ENCODE data around the gene SIK3.

SIK3 gene

GRCh38 chr11:116955949-116956348 is 142.3 kb downstream of the SIK3 start:
- DNase-seq: no peak

DNA sequence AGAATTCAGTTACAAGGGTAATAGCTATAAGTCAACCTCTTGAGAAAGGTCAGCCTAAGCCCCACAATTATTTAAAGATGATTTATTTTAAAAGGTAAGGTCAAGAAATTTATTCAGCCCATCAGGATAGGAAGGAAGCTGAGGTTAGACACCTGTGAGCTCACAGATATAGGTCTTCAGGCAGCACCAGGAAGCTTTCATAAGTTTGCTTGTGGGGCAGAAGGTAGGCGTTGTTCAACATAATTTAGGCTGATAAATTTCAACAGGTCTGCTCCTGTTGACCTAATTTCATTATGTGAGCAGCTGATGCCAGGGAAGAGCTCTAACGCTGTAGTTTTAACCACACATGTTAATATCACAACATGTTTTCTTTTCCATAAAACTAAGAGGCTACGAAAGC is 142.7 kb downstream of the SIK3 start:
- DNase-seq: no peak

- DNase-seq: no peak
Measured at GRCh38 chr11:116953530-116954285, 144.5 kb downstream of the SIK3 start.

GRCh38 chr11:116951762-116952161 is 146.5 kb downstream of the SIK3 start:
- DNase-seq: no peak

DNA sequence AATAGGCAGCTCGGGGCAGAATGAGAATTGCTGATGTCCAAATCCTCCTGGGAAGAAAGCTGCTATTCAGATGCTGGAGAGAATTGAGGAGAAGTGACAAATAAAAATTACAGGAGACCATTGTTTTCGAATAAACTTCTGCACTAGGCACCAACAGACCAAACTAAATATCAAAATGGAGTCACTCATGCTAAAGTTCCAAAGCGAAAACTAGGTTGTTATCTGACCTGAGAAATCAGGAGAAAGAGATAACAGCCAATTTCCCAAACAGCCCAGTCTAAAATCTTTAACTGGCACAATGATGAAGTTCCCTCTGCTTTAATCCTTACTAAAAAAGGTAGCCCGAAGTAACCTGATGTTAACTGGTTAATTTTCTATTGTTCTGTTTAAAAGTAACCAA is 148.0 kb downstream of the SIK3 start:
- no peak for DNase-seq

- no peak for DNase-seq
Measured at GRCh38 chr11:116948391-116948790, 149.8 kb downstream of the SIK3 start.

- no peak for DNase-seq
Measured at GRCh38 chr11:116946414-116946813, 151.8 kb downstream of the SIK3 start.

GRCh38 chr11:116939499-116939898 is 158.7 kb downstream of the SIK3 start:
- DNase-seq: no peak

DNA sequence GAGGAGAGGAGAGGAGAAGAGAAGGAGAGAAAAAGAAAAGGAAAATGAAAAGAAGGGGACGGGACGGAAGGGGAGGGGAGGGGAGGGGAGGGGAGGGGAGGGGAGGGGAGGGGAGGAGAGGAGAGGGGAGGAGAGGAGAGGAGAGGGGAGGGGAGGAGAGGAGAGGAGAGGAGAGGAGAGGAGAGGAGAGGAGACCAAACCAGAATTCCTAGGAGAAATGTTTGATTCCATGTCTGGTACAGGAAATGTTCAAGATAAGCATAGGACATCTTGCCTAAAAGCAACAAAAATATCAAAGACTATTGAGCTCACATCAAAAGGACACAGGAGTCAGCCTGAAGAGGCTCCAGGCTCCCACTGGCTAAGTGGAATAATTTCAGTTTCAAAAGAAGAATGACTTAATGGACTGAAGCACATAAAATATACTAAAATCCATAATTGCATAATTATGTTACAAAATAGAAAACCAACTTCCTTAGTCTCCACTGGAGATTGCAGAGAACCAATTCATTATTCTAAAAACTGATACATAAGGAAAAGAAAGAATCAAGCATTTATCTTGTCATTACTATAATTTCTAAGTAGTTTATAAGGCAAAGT is 159.7 kb downstream of the SIK3 start:
- no peak for DNase-seq

- DNase-seq: no peak
Measured at GRCh38 chr11:116936754-116937446, 161.3 kb downstream of the SIK3 start.

- no peak for DNase-seq
Measured at GRCh38 chr11:116935514-116935913, 162.7 kb downstream of the SIK3 start.

GRCh38 chr11:116935089-116935488 is 163.1 kb downstream of the SIK3 start:
- no peak for DNase-seq

DNA sequence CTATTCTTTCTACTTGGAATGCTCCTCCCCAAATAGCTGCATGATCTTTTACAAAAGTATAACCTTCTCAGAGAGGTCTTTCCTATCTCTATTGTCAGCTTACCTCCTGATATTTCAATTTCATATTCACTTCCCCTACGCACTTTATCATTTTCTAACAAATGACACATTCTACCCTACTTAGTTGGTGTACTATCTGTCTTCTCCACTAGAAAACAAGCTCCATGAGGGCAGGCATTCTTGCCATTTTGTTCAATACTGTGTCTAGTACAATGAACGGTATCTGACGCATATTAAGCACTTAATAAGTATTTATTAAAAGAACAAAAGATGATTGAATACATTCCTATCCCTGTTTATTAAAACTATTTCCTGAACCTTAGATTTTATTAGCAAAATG is 164.3 kb downstream of the SIK3 start:
- DNase-seq: no peak

GRCh38 chr11:116932181-116932580 is 166.0 kb downstream of the SIK3 start:
- DNase-seq: no peak

GRCh38 chr11:116931206-116931953 is 166.8 kb downstream of the SIK3 start:
- no peak for DNase-seq

DNA sequence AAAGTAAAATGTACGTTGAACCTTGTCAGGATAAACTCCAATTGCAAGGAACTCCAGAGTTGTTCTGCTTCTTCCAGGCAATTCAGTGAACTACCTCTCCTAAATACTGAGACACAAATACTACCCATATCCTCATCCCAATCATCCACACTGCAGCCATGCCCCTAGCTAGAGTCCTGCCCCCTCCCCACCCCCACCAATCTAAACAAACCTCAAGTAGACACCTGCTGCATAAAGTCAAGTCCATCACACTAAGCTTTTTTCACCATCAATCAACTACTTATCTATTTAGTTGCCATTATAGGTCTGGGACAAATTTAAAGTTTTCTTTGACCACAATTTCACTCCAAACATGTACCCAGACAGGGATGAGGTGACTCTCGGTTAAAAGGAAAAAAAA is 167.6 kb downstream of the SIK3 start:
- DNase-seq: no peak

DNA sequence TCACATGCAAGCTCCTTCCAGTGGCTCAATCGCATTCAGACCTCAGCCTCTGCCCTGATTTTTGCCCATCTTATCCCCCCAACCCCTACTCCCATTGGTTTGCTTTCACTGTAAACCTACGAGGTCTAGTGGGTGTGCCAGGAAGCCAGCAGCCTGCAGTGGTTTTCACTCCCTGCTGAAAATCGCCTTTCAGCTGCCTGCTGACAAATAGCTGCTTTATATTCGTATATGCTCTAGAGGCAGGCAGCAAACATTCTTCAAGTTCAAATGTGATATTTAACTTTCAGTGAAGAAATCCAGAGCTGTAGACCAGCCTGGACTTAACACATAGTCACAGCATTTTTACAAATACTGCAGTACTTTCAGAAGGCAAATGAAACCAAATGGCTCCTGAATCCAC is 168.1 kb downstream of the SIK3 start:
- DNase-seq: no peak

- no peak for DNase-seq
Measured at GRCh38 chr11:116929414-116930090, 168.7 kb downstream of the SIK3 start.

DNA sequence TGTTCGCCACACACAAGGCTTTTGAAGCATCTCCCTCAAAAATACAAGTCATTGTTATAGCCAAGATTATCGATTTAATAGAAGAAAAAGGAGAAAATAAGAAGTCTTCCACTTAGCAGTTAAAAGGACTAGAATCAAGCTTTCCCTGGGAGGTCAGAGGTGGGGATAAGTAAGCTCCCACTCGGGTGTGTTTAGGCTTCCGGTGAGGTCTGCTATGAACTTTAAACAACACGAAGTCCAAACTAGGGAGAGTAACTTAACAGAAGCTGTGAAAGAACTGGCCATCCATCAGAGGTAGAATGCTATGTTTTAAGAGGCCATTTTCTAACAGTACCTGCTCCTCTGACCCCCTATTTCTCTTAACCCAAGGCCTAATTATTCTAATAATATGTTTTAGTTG is 169.4 kb downstream of the SIK3 start:
- no peak for DNase-seq

DNA sequence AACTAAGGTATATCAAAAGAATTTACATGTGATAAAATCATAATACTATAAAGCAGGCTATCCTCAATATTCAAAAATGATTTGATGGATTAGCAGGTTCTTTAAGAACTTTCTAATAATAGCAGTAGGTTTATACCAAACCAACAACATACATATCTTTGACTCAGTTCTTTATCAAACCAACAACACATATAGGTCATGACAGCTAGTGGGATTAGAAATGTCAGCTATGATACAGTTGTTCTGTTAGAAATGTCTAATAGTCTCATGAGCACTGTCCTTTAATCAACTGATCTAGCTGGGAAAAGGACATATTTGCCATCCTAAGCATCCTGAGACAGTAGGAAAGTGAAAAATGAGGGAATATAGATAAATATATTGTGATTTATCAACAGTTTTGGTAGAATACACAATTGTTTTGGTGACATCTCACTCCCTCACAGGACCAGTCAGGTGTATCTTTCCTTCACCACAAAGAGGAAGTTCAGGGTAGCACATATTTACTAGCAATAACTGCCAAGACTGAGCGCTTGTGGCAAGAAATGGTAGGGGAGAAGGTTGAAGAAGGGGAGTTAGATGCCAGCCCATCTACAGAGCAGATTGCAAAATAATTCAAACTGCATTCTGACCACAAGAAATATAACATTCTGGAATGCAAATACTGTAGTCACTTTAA is 170.0 kb downstream of the SIK3 start:
- no peak for DNase-seq

DNA sequence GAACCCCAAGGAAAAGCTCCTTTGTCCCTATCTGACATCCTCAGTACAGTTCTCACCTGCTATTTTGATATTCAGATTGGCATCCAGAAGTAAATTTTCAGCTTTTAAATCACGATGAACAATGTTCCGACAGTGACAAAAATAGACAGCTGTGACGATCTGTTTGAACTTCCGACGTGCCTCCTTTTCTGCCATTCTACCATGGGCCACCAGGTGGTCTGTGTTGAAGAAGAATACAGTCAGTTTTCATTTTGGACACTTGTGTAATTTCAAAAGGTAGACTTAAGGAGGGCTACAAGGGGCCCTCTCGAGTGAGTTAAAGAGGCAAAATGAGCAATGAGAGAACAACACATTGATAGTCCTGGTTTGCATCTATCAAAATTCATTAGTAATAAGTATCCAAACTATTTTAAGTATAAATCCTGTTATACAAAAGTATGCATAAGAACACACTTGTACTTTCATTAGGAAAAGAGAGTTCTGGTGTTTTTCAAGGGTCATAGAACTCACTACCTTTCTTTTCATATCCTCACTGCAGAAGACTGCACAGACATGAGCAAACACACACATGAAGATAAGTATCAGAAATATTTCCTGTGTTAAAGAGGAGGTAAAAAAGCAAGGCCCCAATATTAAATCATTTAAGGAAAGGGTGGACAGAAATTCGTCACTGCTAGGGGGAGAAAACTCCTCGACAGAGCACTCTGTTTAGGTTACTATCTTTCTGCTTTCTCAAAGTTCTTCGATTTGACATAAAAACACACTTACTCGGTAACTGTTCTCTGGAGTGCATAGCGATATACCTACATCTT is 170.9 kb downstream of the SIK3 start:
- DNase-seq: no peak
